HepG2 (cell line): Measurements from ENCODE around the gene MAN1A2. TPM values are rescaled to one million over a fixed set of nuclear protein-coding genes. Genes with fewer than 3 reads are reported as not detected.

Experiments used
- ATAC-seq: fragments of 200-7000 bp; cut with Tn5 transposase; 3 replicates; pipeline ENCODE4 v1.9.1; 2020; ENCODE audit warnings: mild to moderate bottlenecking, moderate library complexity
- BruUV-seq: library from RNA; stranded (reverse); fragments of 400-500 nt; replicated peaks from 2 replicates; lab custom pipeline; 2021; lab: Mats Ljungman, UMichigan
- CTCF ChIA-PET: fragments of 300-600 bp; formaldehyde crosslinking; extraction: SDS; loops from one replicate; lab custom pipeline; 2021; ENCODE audit warnings: low total read pairs, inconsistent platforms, low intra/inter-chr PET ratio; lab: Yijun Ruan, JAX
- POLR2A ChIA-PET: fragments of 350-600 bp; sonication (Branson Sonifier 250); formaldehyde crosslinking; loops from one replicate; lab custom pipeline; 2020; ENCODE audit warnings: antibody characterized with exemption, inconsistent platforms; lab: Yijun Ruan, JAX
- DNase-seq: peaks from one replicate; pipeline ENCODE4 v3.0.0-alpha.2; 2015; ENCODE audit warnings: low spot score
- FAIRE-seq: peaks from 3 replicates; lab custom pipeline; 2011; peaks lifted over from hg19 to GRCh38; lab: Jason Lieb, UNC
- H2AFZ ChIP-seq: one replicate; pipeline ENCODE4 v1.6.1; 2011; ENCODE audit warnings: low read length, inconsistent platforms
- H3K27ac ChIP-seq: fragments of 300-600 bp; 3 replicates; pipeline ENCODE4 v1.8.0; 2011; ENCODE audit warnings: mixed run types, mild to moderate bottlenecking, mixed read lengths, low read length, inconsistent platforms; ENCODE audit not compliant: insufficient read depth; ENCODE audit errors: extremely low read length
- H3K27me3 ChIP-seq, 2 experiments: fragments of 200-600 bp in 1 of 2; 2 replicates in 1 of 2; 3 replicates in 1 of 2; pipeline versions ENCODE4 v1.6.0 to v1.8.0; 2011; ENCODE audit warnings: low read length in 2 of 2, mild to moderate bottlenecking in 2 of 2, moderate library complexity in 2 of 2, inconsistent platforms in 1 of 2; ENCODE audit not compliant: insufficient read depth in 2 of 2, control insufficient read depth in 1 of 2
- H3K36me3 ChIP-seq, 2 experiments: fragments of 200-600 bp in 1 of 2; replicated peaks in 1 of 2; 2 replicates in 1 of 2; 3 replicates in 1 of 2; pipeline versions ENCODE4 v1.5.1 to v1.8.0; 2011; ENCODE audit warnings: low read length in 2 of 2, inconsistent platforms in 1 of 2; ENCODE audit not compliant: insufficient read depth in 2 of 2, control insufficient read depth in 1 of 2
- H3K4me1 ChIP-seq: 2 replicates; pipeline ENCODE4 v1.5.1; 2012; ENCODE audit warnings: low read length, inconsistent platforms; ENCODE audit not compliant: insufficient read depth
- H3K4me2 ChIP-seq: 2 replicates; pipeline ENCODE4 v1.6.0; 2011; ENCODE audit warnings: low read depth, low read length, inconsistent platforms
- H3K4me3 ChIP-seq, 3 experiments: fragments of 200-600 bp in 1 of 3; sonication (generic), shearing (Covaris generic) in 1 of 3; replicated peaks in 1 of 3; 2 replicates each; pipeline ENCODE4 v1.5.1; 2011 to 2016; ENCODE audit warnings: low read length in 3 of 3, inconsistent platforms in 2 of 3, low read depth in 2 of 3, mild to moderate bottlenecking in 2 of 3, control low read depth in 1 of 3, mixed read lengths in 1 of 3; ENCODE audit not compliant: insufficient read depth in 1 of 3
- H3K79me2 ChIP-seq: one replicate; pipeline ENCODE4 v1.6.1; 2011; ENCODE audit warnings: low read length, inconsistent platforms; ENCODE audit not compliant: insufficient read depth
- H3K9ac ChIP-seq: 2 replicates; pipeline ENCODE4 v1.6.0; 2011; ENCODE audit warnings: mild to moderate bottlenecking, low read depth, low read length, inconsistent platforms; ENCODE audit not compliant: insufficient read depth
- H3K9me3 ChIP-seq: 2 replicates; pipeline ENCODE4 v1.5.1; 2012; ENCODE audit warnings: mild to moderate bottlenecking, low read length
- H4K20me1 ChIP-seq: 2 replicates; pipeline ENCODE4 v1.6.0; 2011; ENCODE audit warnings: inconsistent platforms, mild to moderate bottlenecking, low read length, moderate library complexity; ENCODE audit not compliant: insufficient read depth
- MIER2 ChIP-seq: IDR thresholded peaks from 2 replicates; pipeline ENCODE4 v1.6.1; 2016; ENCODE audit warnings: missing biosample characterization, missing genetic modification reagents
- NR2F1 ChIP-seq, 2 experiments: fragments of 450-650 bp in 1 of 2; formaldehyde crosslinking in 1 of 2; IDR thresholded peaks; 2 replicates each; pipeline versions ENCODE4 v1.5.0 to v1.6.1; 2016 to 2020; ENCODE audit warnings: mild to moderate bottlenecking in 1 of 2, missing compliant biosample characterization in 1 of 2, missing genetic modification reagents in 1 of 2, moderate library complexity in 1 of 2
- SAP130 ChIP-seq: IDR thresholded peaks from 2 replicates; pipeline ENCODE4 v1.6.1; 2016; ENCODE audit warnings: low read depth
- THAP11 ChIP-seq: IDR thresholded peaks from 2 replicates; pipeline ENCODE4 v1.6.1; 2016; ENCODE audit warnings: missing biosample characterization, missing genetic modification reagents
- ZNF34 ChIP-seq: sonication (generic); formaldehyde crosslinking; IDR thresholded peaks from 2 replicates; pipeline ENCODE4 v1.4.0; 2020; ENCODE audit warnings: mild to moderate bottlenecking, missing genetic modification reagents, borderline replicate concordance
- ZNF75D ChIP-seq: sonication (generic); formaldehyde crosslinking; IDR thresholded peaks from 2 replicates; pipeline ENCODE4 v1.8.1; 2023; ENCODE audit warnings: missing genetic modification reagents, mild to moderate bottlenecking, borderline replicate concordance
- WGBS: methylation state at CpG from one replicate; pipeline ENCODE4 v1.1.6; 2017; ENCODE audit warnings: low lambda C conversion rate; 5-methylcytosine and 5-hydroxymethylcytosine counted together
- in situ Hi-C: cut with HindIII; loops from 2 replicates; pipeline ENCODE4 v1.10.0; 2017; ENCODE audit warnings: low pct_unique_long_range_greater_than_20kb; ENCODE audit not compliant: extremely low pct_ligation_motif_present
- intact Hi-C: fragments of 100-400 bp; cut with micrococcal nuclease; formaldehyde crosslinking; loops from one replicate; pipeline ENCODE4 v1.10.0; 2022; ENCODE audit not compliant: unreplicated experiment
- polyA plus RNA-seq, 8 experiments: library from polyadenylated mRNA; depleted of rRNA in 3 of 8; stranded (reverse) in 7 of 8; unstranded in 1 of 8; fragments of >200 nt; fragmentation: Illumina TruSeq in 4 of 8; extraction: Trizol in 4 of 8; gene quantifications; 2 replicates each; pipeline versions ENCODE4 v1.2.1 to v1.2.3, GENCODE V29; 2011 to 2016; ENCODE audit warnings: low read depth in 4 of 8, missing spikeins in 1 of 8, mixed read lengths in 1 of 8; ENCODE audit not compliant: insufficient read depth in 1 of 8
- total RNA-seq, 5 experiments: library from RNA; depleted of rRNA; stranded (reverse); fragments of >200 nt; fragmentation: Illumina TruSeq; extraction: Trizol; gene quantifications; 2 replicates each; pipeline ENCODE4 v1.2.3, GENCODE V29; 2016; ENCODE audit warnings: low read depth in 1 of 5
- TF ChIP-seq, protein P1 (sequence below): IDR thresholded peaks from 2 replicates; pipeline ENCODE4 v1.6.1; 2016; ENCODE audit warnings: low read depth, borderline replicate concordance
- TF ChIP-seq, protein P2 (sequence below): sonication (generic); formaldehyde crosslinking; IDR thresholded peaks from 2 replicates; pipeline ENCODE4 v1.5.1; 2020; ENCODE audit warnings: missing genetic modification reagents, mild to moderate bottlenecking, borderline replicate concordance
- TF ChIP-seq, protein P3 (sequence below): sonication (generic); formaldehyde crosslinking; IDR thresholded peaks from 2 replicates; pipeline ENCODE4 v1.9.0; 2021; ENCODE audit warnings: missing genetic modification reagents, mild to moderate bottlenecking, borderline replicate concordance
- TF ChIP-seq, protein P4 (sequence below): sonication (generic); formaldehyde crosslinking; IDR thresholded peaks from 2 replicates; pipeline ENCODE4 v1.5.0; 2020; ENCODE audit warnings: missing genetic modification reagents

The MAN1A2 gene
- total and polyA plus RNA-seq, 2 of the 13 experiments (the other 11 are each of a cell fraction or from before 2014, with no cell fraction given): 8.0 to 19.9 TPM

DNA sequence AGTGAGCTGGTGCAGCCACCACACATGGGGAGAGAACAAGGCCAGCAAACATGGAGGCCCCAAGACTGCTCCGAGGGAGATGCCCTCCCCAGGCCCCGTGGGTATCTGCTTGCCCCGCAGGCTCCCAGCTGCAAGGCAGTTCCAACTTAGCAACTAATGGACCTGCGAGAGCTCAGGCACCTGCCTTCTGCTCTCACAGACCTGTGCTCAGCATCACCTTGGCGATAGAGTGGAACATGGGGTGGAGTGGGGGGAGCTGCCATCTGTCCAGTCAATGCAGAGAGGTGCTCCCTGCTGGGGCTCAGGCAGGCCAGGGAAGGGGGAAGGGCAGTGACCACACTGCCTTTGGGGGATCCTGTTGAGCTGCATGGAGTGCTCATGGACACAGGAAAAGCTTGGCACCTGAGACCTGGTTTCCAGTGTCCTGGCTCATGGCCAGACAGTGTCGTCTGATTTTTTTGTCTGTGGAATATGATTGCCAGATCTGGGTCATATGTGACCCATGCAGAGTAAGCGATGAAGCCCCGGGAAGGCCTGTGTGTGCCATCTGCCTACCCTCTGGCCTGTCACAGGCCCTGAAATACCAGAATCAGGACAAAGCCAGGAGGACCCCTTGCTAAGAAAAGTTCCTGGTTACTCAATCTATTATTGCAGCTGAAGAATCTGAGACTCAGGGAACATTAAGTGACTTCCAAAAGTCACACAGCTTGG is 198.7 kb downstream of the MAN1A2 start:
- intact Hi-C loops: no loop called here
- Histone ChIP-seq H3K27ac (no peak overlapping the region), H3K36me3 (no peaks in the 10 kb centered on the region), H4K20me1 (no peaks in the 10 kb centered on the region), H3K9ac (no peak overlapping the region), H3K79me2 (no peaks in the 10 kb centered on the region), H3K9me3 (no peaks in the 10 kb centered on the region), H3K27me3 (no peaks in the 10 kb centered on the region; a peak in 1 of 5 replicates), H3K4me2 (no peak overlapping the region), H3K4me3 (no peak overlapping the region), H3K4me1 (peaks cover 14% of the 10 kb centered on the region), H2AFZ (no peak overlapping the region)
- BruUV-seq: no TSS peak
- CTCF ChIA-PET: no interaction called here
- no peak for TF ChIP-seq THAP11
- TF ChIP-seq ZNF75D (CRISPR knock-in tag): no peak
- 33% methylated on average over 3 of the region's 8 CpGs for WGBS
- POLR2A ChIA-PET: no interaction called here
- ATAC-seq (no peak), FAIRE-seq (no peak), DNase-seq (no peak)
- in situ Hi-C loops: no loop called here

DNA sequence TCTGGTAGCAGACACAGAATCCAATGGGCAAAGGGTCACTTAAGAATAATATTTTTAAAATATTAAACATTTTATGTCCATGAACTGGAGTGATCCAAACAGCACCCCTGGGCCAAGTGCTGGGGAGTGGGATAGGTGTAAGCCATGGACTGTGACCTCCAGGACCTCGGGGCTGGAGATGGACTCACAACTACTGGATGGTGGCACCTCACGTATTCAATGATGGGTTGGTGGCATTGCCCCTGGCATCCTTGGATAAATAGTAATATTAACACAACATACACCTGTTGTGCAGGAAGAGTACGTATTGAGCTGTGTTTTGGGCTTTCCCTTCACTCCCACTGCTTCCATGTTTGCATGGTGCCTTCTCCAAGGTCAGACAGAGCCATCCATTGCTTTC is 199.3 kb downstream of the MAN1A2 start:
- Histone ChIP-seq H4K20me1 (no peaks in the 10 kb centered on the region), H3K27ac (no peak overlapping the region), H3K4me2 (no peak overlapping the region), H3K4me3 (no peak overlapping the region), H3K9ac (no peak overlapping the region), H3K79me2 (no peaks in the 10 kb centered on the region), H3K27me3 (no peaks in the 10 kb centered on the region; a peak in 1 of 5 replicates), H3K9me3 (no peaks in the 10 kb centered on the region), H3K4me1 (peaks cover 14% of the 10 kb centered on the region), H2AFZ (no peak overlapping the region), H3K36me3 (no peaks in the 10 kb centered on the region)
- ChIA-PET POLR2A (no interaction called here), CTCF (no interaction called here)
- BruUV-seq: no TSS peak
- intact Hi-C loops: no loop called here
- ATAC-seq (no peak), FAIRE-seq (no peak), DNase-seq (no peak)
- in situ Hi-C loops: no loop called here
- 0% methylated on average over 1 of the region's 3 CpGs for WGBS
- TF ChIP-seq, protein P1, sequence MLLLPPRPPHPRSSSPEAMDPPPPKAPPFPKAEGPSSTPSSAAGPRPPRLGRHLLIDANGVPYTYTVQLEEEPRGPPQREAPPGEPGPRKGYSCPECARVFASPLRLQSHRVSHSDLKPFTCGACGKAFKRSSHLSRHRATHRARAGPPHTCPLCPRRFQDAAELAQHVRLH: no peak
- no peak for TF ChIP-seq MIER2 (CRISPR knock-in tag)
- TF ChIP-seq, protein P2, sequence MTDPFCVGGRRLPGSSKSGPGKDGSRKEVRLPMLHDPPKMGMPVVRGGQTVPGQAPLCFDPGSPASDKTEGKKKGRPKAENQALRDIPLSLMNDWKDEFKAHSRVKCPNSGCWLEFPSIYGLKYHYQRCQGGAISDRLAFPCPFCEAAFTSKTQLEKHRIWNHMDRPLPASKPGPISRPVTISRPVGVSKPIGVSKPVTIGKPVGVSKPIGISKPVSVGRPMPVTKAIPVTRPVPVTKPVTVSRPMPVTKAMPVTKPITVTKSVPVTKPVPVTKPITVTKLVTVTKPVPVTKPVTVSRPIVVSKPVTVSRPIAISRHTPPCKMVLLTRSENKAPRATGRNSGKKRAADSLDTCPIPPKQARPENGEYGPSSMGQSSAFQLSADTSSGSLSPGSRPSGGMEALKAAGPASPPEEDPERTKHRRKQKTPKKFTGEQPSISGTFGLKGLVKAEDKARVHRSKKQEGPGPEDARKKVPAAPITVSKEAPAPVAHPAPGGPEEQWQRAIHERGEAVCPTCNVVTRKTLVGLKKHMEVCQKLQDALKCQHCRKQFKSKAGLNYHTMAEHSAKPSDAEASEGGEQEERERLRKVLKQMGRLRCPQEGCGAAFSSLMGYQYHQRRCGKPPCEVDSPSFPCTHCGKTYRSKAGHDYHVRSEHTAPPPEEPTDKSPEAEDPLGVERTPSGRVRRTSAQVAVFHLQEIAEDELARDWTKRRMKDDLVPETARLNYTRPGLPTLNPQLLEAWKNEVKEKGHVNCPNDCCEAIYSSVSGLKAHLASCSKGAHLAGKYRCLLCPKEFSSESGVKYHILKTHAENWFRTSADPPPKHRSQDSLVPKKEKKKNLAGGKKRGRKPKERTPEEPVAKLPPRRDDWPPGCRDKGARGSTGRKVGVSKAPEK (CRISPR knock-in tag): no peak
- no peak for TF ChIP-seq NR2F1 (CRISPR knock-in tag; IDR thresholded peaks at IDR 0.05)
- TF ChIP-seq, protein P3, sequence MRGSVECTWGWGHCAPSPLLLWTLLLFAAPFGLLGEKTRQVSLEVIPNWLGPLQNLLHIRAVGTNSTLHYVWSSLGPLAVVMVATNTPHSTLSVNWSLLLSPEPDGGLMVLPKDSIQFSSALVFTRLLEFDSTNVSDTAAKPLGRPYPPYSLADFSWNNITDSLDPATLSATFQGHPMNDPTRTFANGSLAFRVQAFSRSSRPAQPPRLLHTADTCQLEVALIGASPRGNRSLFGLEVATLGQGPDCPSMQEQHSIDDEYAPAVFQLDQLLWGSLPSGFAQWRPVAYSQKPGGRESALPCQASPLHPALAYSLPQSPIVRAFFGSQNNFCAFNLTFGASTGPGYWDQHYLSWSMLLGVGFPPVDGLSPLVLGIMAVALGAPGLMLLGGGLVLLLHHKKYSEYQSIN (CRISPR knock-in tag): no peak
- TF ChIP-seq, protein P4, sequence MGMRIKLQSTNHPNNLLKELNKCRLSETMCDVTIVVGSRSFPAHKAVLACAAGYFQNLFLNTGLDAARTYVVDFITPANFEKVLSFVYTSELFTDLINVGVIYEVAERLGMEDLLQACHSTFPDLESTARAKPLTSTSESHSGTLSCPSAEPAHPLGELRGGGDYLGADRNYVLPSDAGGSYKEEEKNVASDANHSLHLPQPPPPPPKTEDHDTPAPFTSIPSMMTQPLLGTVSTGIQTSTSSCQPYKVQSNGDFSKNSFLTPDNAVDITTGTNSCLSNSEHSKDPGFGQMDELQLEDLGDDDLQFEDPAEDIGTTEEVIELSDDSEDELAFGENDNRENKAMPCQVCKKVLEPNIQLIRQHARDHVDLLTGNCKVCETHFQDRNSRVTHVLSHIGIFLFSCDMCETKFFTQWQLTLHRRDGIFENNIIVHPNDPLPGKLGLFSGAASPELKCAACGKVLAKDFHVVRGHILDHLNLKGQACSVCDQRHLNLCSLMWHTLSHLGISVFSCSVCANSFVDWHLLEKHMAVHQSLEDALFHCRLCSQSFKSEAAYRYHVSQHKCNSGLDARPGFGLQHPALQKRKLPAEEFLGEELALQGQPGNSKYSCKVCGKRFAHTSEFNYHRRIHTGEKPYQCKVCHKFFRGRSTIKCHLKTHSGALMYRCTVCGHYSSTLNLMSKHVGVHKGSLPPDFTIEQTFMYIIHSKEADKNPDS: no peak
- TF ChIP-seq SAP130 (CRISPR knock-in tag): no peak
- TF ChIP-seq ZNF34 (CRISPR knock-in tag): no peak
